ENCODE results near the gene ATXN1.

GRCh38 chr6:16295060-16295459 lies 466.2 kb downstream of the ATXN1 start:
- TF ChIP-seq CTCF (IDR thresholded peaks at IDR 0.05) (no peak), POLR2A (IDR thresholded peaks at IDR 0.05; ENCODE audit: low read depth) (no peak), POLR2AphosphoS5 (IDR thresholded peaks at IDR 0.05) (no peak), EP300 (IDR thresholded peaks at IDR 0.05) (no peak)
